ENCODE results near the gene SARNP. TPM values are rescaled to one million over a fixed set of nuclear protein-coding genes. Genes with fewer than 3 reads are reported as not detected.

Gene SARNP
- total and polyA plus RNA-seq, 10 of the 15 experiments (the other 5 are each of a cell fraction or from before 2014, with no cell fraction given), result 77.6 to 445 (median 188) TPM

DNA sequence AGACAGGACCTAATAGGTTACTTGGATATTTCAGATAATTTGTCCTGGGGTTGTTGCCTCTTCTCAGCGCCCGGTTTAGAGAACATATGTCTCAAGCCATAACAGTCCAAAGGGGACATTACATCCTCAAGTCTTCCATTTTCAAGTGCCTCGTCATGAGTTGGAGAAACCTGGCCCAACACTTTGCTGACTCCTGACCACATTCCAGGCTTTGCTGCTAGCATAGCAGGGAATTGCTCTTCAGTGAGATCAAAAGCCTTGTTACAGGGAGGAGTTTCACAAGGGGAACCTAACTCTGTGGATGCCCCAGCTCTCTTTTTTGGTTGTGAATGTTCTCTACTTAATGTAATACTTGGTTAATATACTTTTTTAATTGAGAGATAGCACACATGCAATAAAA lies 33.4 kb upstream of the SARNP start:
- in situ Hi-C loops (cut with MboI) (no loop called here), intact Hi-C loops (cut with micrococcal nuclease; ENCODE audit: unreplicated experiment) (no loop called here)
- Histone ChIP-seq H3K9me3 (replicated peaks; ENCODE audit: control insufficient read depth, insufficient read depth, low read length) (no peaks in the 10 kb centered on the region), H3K9ac (ENCODE audit: control insufficient read depth, insufficient read depth, low read length) (no peak overlapping the region), H3K27me3 (replicated peaks in 1 of 2; ENCODE audit: control insufficient read depth in 2 of 2, insufficient read depth in 2 of 2, low read length in 1 of 2) (peaks cover 0 to 1% of the 10 kb centered on the region in 2 experiments; a peak in 3 of 4 replicates), H2AFZ (ENCODE audit: control insufficient read depth, low read depth, low read length) (no peak overlapping the region), H3K4me2 (ENCODE audit: control insufficient read depth, insufficient read depth) (no peak overlapping the region), H3K4me1 (ENCODE audit: control insufficient read depth, insufficient read depth, low read length) (no peaks in the 10 kb centered on the region), H3K27ac (ENCODE audit: control insufficient read depth, insufficient read depth) (no peak overlapping the region), H3K4me3 (no peak overlapping the region), H4K20me1 (ENCODE audit: control insufficient read depth, insufficient read depth) (no peaks in the 10 kb centered on the region), H3K79me2 (ENCODE audit: control insufficient read depth, insufficient read depth, low read length) (no peaks in the 10 kb centered on the region), H3K36me3 (ENCODE audit: control insufficient read depth in 2 of 2, insufficient read depth in 2 of 2, low read length in 1 of 2) (no peaks in the 10 kb centered on the region)
- ATAC-seq (no peak), DNase-seq (ENCODE audit: low read depth, low spot score) (no peak), FAIRE-seq (no peak)
- SMC1A ChIA-PET (ENCODE audit: uncharacterized antibody, unreplicated experiment), result no interaction called here
- no TSS peak for BruUV-seq (replicated peaks)
- WGBS (ENCODE audit: insufficient coverage, insufficient replicate concordance, low lambda C conversion rate, missing lambda C conversion rate), result 60% methylated on average over 3 of the region's 3 CpGs
- CTCF ChIA-PET, result no interaction called here
- RAD21 ChIA-PET (ENCODE audit: unreplicated experiment), result no interaction called here
- TF ChIP-seq KDM1A (IDR thresholded peaks at IDR 0.05; ENCODE audit: borderline replicate concordance) (no peak), TCF12 (IDR thresholded peaks at IDR 0.05; ENCODE audit: low read depth, low read length) (no peak)
- POLR2A ChIA-PET, result interaction anchor here (0.7 kb wide), 1 partner anchor 94 kb away, joined by 4 read pairs; no protein-coding TSS in a partner anchor

- ChIA-PET RAD21 (ENCODE audit: unreplicated experiment) (no interaction called here), POLR2A (no interaction called here), SMC1A (ENCODE audit: uncharacterized antibody, unreplicated experiment) (no interaction called here), CTCF (no interaction called here)
- no peak for ATAC-seq
- no peak overlapping the region for H3K9ac ChIP-seq (ENCODE audit: control insufficient read depth, insufficient read depth, low read length)
- no peaks in the 10 kb centered on the region for H3K79me2 ChIP-seq (ENCODE audit: control insufficient read depth, insufficient read depth, low read length)
- 0% methylated on average over 1 of the region's 1 CpG for WGBS (ENCODE audit: insufficient coverage, insufficient replicate concordance, low lambda C conversion rate, missing lambda C conversion rate)
- no peaks in the 10 kb centered on the region for H4K20me1 ChIP-seq (ENCODE audit: control insufficient read depth, insufficient read depth)
- H3K27me3 ChIP-seq (replicated peaks in 1 of 2; ENCODE audit: control insufficient read depth in 2 of 2, insufficient read depth in 2 of 2, low read length in 1 of 2), result peaks cover 0 to 1% of the 10 kb centered on the region in 2 experiments; a peak in 3 of 4 replicates
- no peak for FAIRE-seq
- no TSS peak for BruUV-seq (replicated peaks)
- H3K4me3 ChIP-seq, result no peak overlapping the region
- DNase-seq (ENCODE audit: low read depth, low spot score), result no peak
- no peaks in the 10 kb centered on the region for H3K9me3 ChIP-seq (replicated peaks; ENCODE audit: control insufficient read depth, insufficient read depth, low read length)
- H2AFZ ChIP-seq (ENCODE audit: control insufficient read depth, low read depth, low read length), result no peak overlapping the region
- intact Hi-C loops (cut with micrococcal nuclease; ENCODE audit: unreplicated experiment), result no loop called here
- no peaks in the 10 kb centered on the region for H3K4me1 ChIP-seq (ENCODE audit: control insufficient read depth, insufficient read depth, low read length)
- in situ Hi-C loops (cut with MboI), result no loop called here
- H3K27ac ChIP-seq (ENCODE audit: control insufficient read depth, insufficient read depth), result no peak overlapping the region
- H3K4me2 ChIP-seq (ENCODE audit: control insufficient read depth, insufficient read depth), result no peak overlapping the region
- TF ChIP-seq, protein P1, sequence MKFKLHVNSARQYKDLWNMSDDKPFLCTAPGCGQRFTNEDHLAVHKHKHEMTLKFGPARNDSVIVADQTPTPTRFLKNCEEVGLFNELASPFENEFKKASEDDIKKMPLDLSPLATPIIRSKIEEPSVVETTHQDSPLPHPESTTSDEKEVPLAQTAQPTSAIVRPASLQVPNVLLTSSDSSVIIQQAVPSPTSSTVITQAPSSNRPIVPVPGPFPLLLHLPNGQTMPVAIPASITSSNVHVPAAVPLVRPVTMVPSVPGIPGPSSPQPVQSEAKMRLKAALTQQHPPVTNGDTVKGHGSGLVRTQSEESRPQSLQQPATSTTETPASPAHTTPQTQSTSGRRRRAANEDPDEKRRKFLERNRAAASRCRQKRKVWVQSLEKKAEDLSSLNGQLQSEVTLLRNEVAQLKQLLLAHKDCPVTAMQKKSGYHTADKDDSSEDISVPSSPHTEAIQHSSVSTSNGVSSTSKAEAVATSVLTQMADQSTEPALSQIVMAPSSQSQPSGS (IDR thresholded peaks at IDR 0.05; ENCODE audit: low read length), result no peak
- TF ChIP-seq SMAD1 (IDR thresholded peaks at IDR 0.05; ENCODE audit: low read depth, partially characterized antibody) (no peak), STAT3 (IDR thresholded peaks at IDR 0.05; ENCODE audit: low read depth, low read length) (no peak), FOS (IDR thresholded peaks at IDR 0.05; ENCODE audit: borderline replicate concordance, extremely low read depth, insufficient read length) (no peak), NFYB (IDR thresholded peaks at IDR 0.05; ENCODE audit: insufficient read depth, low read depth, low read length) (no peak), EP300 (IDR thresholded peaks at IDR 0.05; ENCODE audit: borderline replicate concordance in 1 of 2, control insufficient read depth in 1 of 2, low read depth in 2 of 2, low read length in 2 of 2) (no peak), SMAD5 (IDR thresholded peaks at IDR 0.05; ENCODE audit: low read depth) (no peak), ZNF217 (IDR thresholded peaks at IDR 0.05) (no peak), MEF2A (IDR thresholded peaks at IDR 0.05; ENCODE audit: insufficient read depth, low read depth, low read length) (no peak), CEBPB (IDR thresholded peaks at IDR 0.05; ENCODE audit: borderline replicate concordance in 1 of 2, low read depth in 2 of 2, low read length in 2 of 2) (no peak), MTA2 (IDR thresholded peaks at IDR 0.05; ENCODE audit: low read depth) (no peak)
- no peaks in the 10 kb centered on the region for H3K36me3 ChIP-seq (ENCODE audit: control insufficient read depth in 2 of 2, insufficient read depth in 2 of 2, low read length in 1 of 2)
These were observed 32.9 kb upstream of the SARNP start for GRCh38 chr12:55850401-55850800.

Data from GM12878 (cell line).